GM23338 (cell line): Measurements from ENCODE around the gene EXOSC5. TPM values are rescaled to one million over a fixed set of nuclear protein-coding genes. Genes with fewer than 3 reads are reported as not detected.

Source experiments
- ATAC-seq: fragments of 200-7000 bp; cut with Tn5 transposase; 3 replicates; pipeline ENCODE4 v1.9.1; 2020
- DNase-seq: peaks from one replicate; pipeline ENCODE4 v3.0.0-alpha.2; 2015; ENCODE audit warnings: low spot score
- H2AFZ ChIP-seq: fragments of 200-600 bp; sonication (generic); 2 replicates; pipeline ENCODE4 v1.8.0; 2016; ENCODE audit warnings: antibody characterized with exemption, mild to moderate bottlenecking, moderate library complexity
- H3F3A ChIP-seq: fragments of 200-600 bp; sonication (generic); replicated peaks from 2 replicates; pipeline ENCODE4 v1.8.0; 2017; ENCODE audit warnings: antibody characterized with exemption, mixed run types, low read depth
- H3K27ac ChIP-seq: fragments of 200-600 bp; sonication (generic); 2 replicates; pipeline ENCODE4 v1.6.1; 2016; ENCODE audit warnings: low read depth
- H3K27me3 ChIP-seq: fragments of 200-600 bp; sonication (generic); 2 replicates; pipeline ENCODE4 v1.8.0; 2016; ENCODE audit warnings: mild to moderate bottlenecking, mixed run types, moderate library complexity; ENCODE audit not compliant: insufficient read depth
- H3K36me3 ChIP-seq: fragments of 200-600 bp; sonication (generic); 2 replicates; pipeline ENCODE4 v1.8.0; 2016; ENCODE audit warnings: mild to moderate bottlenecking; ENCODE audit not compliant: insufficient read depth
- H3K4me1 ChIP-seq: fragments of 200-600 bp; sonication (generic); 2 replicates; pipeline ENCODE4 v1.8.0; 2016; ENCODE audit warnings: mild to moderate bottlenecking, moderate library complexity; ENCODE audit not compliant: insufficient read depth
- H3K4me2 ChIP-seq: fragments of 200-600 bp; sonication (generic); 2 replicates; pipeline ENCODE4 v1.7.1; 2017; ENCODE audit warnings: mixed run types
- H3K4me3 ChIP-seq: fragments of 200-600 bp; sonication (generic); 2 replicates; pipeline ENCODE4 v1.6.1; 2016; ENCODE audit warnings: mixed run types
- H3K79me2 ChIP-seq: fragments of 200-600 bp; sonication (generic); replicated peaks from 2 replicates; pipeline ENCODE4 v1.8.0; 2017; ENCODE audit warnings: mild to moderate bottlenecking; ENCODE audit not compliant: insufficient read depth
- H3K9me2 ChIP-seq: fragments of 200-600 bp; sonication (generic); 2 replicates; pipeline ENCODE4 v1.8.0; 2017; ENCODE audit not compliant: insufficient read depth
- H4K20me1 ChIP-seq: fragments of 200-600 bp; sonication (generic); replicated peaks from 2 replicates; pipeline ENCODE4 v1.8.0; 2017; ENCODE audit warnings: mild to moderate bottlenecking; ENCODE audit not compliant: insufficient read depth
- H3K27ac Mint-ChIP-seq: 2 replicates; pipeline ENCODE4 v1.8.0; 2020; ENCODE audit warnings: inconsistent platforms, mild to moderate bottlenecking, moderate library complexity, mixed read lengths
- H3K27me3 Mint-ChIP-seq: 3 replicates; pipeline ENCODE4 v1.8.0; 2022; ENCODE audit warnings: low read depth, mild to moderate bottlenecking, moderate library complexity, mixed read lengths, inconsistent platforms; ENCODE audit not compliant: insufficient read depth, poor library complexity
- H3K36me3 Mint-ChIP-seq: 3 replicates; pipeline ENCODE4 v1.8.0; 2021; ENCODE audit warnings: low read depth, mild to moderate bottlenecking, inconsistent platforms, moderate library complexity, mixed read lengths
- H3K4me1 Mint-ChIP-seq: 3 replicates; pipeline ENCODE4 v1.8.0; 2020; ENCODE audit warnings: mild to moderate bottlenecking, inconsistent platforms, mixed read lengths
- H3K4me3 Mint-ChIP-seq: 3 replicates; pipeline ENCODE4 v1.8.0; 2021; ENCODE audit warnings: moderate library complexity, mild to moderate bottlenecking, inconsistent platforms, mixed read lengths
- H3K9me3 Mint-ChIP-seq: 3 replicates; pipeline ENCODE4 v1.8.0; 2020; ENCODE audit warnings: moderate library complexity, mild to moderate bottlenecking, inconsistent platforms, mixed read lengths
- ETS1 ChIP-seq: IDR thresholded peaks from 2 replicates; pipeline ENCODE4 v1.6.1; 2016; ENCODE audit warnings: antibody characterized with exemption
- JUNB ChIP-seq: IDR thresholded peaks from one replicate; pipeline ENCODE4 v1.6.1; 2016; ENCODE audit warnings: antibody characterized with exemption; ENCODE audit not compliant: unreplicated experiment
- NANOG ChIP-seq: IDR thresholded peaks from 2 replicates; pipeline ENCODE4 v1.6.1; 2016; ENCODE audit warnings: antibody characterized with exemption, borderline replicate concordance
- REST ChIP-seq: IDR thresholded peaks from one replicate; pipeline ENCODE4 v1.6.1; 2018; ENCODE audit warnings: antibody characterized with exemption; ENCODE audit not compliant: unreplicated experiment
- STAT1 ChIP-seq: IDR thresholded peaks from one replicate; pipeline ENCODE4 v1.6.1; 2016; ENCODE audit warnings: antibody characterized with exemption; ENCODE audit not compliant: unreplicated experiment
- ZNF114 ChIP-seq: fragments of 250-450 bp; sonication (Bioruptor Pico); IDR thresholded peaks from 2 replicates; pipeline ENCODE4 v1.5.0; 2020; ENCODE audit warnings: mild to moderate bottlenecking, moderate library complexity
- ZNF331 ChIP-seq: fragments of 250-450 bp; sonication (Bioruptor Pico); IDR thresholded peaks from 2 replicates; pipeline ENCODE4 v1.5.0; 2020; ENCODE audit warnings: low read depth, mild to moderate bottlenecking, moderate library complexity
- ZNF462 ChIP-seq: fragments of 250-450 bp; sonication (Bioruptor Pico); IDR thresholded peaks from 2 replicates; pipeline ENCODE4 v1.5.0; 2020; ENCODE audit warnings: mild to moderate bottlenecking, moderate library complexity
- polyA plus RNA-seq: library from polyadenylated mRNA; unstranded; fragments of >200 nt; fragmentation: Nextera tagmentation; extraction: Ambion mirVana; gene quantifications from 2 replicates; pipeline ENCODE4 v1.2.1, GENCODE V29; 2016
- total RNA-seq: library from RNA; depleted of rRNA; stranded (reverse); fragments of >200 nt; shearing (Covaris generic); gene quantifications from 2 replicates; pipeline ENCODE4 v1.2.3, GENCODE V29; 2014

Gene EXOSC5
- total and polyA plus RNA-seq, 2 experiments from 2014 or later: 65.1 to 125 TPM

- no peaks in the 10 kb centered on the region for H3K36me3 ChIP-seq
- peaks cover 6% of the 10 kb centered on the region for H3K27me3 Mint-ChIP-seq
- H3K9me3 Mint-ChIP-seq: no peaks in the 10 kb centered on the region; the same call in 2 of the 3 replicates
- 0 out of 2 replicates have a peak, but pooled peaks cover 7% of the 10 kb centered on the region for H3F3A ChIP-seq
- H3K4me2 ChIP-seq: no peak overlapping the region
- no peaks in the 10 kb centered on the region; the same call in none of the 2 replicates for H4K20me1 ChIP-seq
- no peak overlapping the region for H2AFZ ChIP-seq
- no peak overlapping the region for H3K27ac ChIP-seq
- no peaks in the 10 kb centered on the region for H3K27me3 ChIP-seq
- H3K79me2 ChIP-seq: peaks cover 9% of the 10 kb centered on the region
- H3K4me3 Mint-ChIP-seq: no peak overlapping the region; the same call in 2 of the 3 replicates
- H3K36me3 Mint-ChIP-seq: peaks cover 40% of the 10 kb centered on the region
- H3K4me3 ChIP-seq: no peak overlapping the region
- no peak for ATAC-seq
- TF ChIP-seq REST: no peak
- TF ChIP-seq JUNB: no peak
- TF ChIP-seq ZNF331 (CRISPR knock-in tag): no peak
- H3K4me1 Mint-ChIP-seq: peaks cover 5% of the 10 kb centered on the region; the same call in 2 of the 3 replicates
- DNase-seq: no peak
- H3K4me1 ChIP-seq: peaks cover 8% of the 10 kb centered on the region
- H3K27ac Mint-ChIP-seq: no peak overlapping the region
- no peaks in the 10 kb centered on the region for H3K9me2 ChIP-seq
Observed at GRCh38 chr19:41434450-41434849, 37.3 kb upstream of the EXOSC5 start.

- DNase-seq (no peak), ATAC-seq (no peak)
- H3K4me3 ChIP-seq: no peak overlapping the region
- no peak overlapping the region for H3K27ac ChIP-seq
- H3K4me2 ChIP-seq: no peak overlapping the region
- no peak overlapping the region for H2AFZ ChIP-seq
- H3K27me3 ChIP-seq: no peaks in the 10 kb centered on the region
- no peak overlapping the region for H3K27ac Mint-ChIP-seq
- H3K4me3 Mint-ChIP-seq: no peak overlapping the region
- no peaks in the 10 kb centered on the region for H3K36me3 ChIP-seq
- H3K9me3 Mint-ChIP-seq: no peaks in the 10 kb centered on the region; the same call in 2 of the 3 replicates
- H3K36me3 Mint-ChIP-seq: peaks cover 37% of the 10 kb centered on the region
- peaks cover 9% of the 10 kb centered on the region; the same call in 2 of the 3 replicates for H3K4me1 Mint-ChIP-seq
- H4K20me1 ChIP-seq: no peaks in the 10 kb centered on the region; the same call in none of the 2 replicates
- H3K9me2 ChIP-seq: no peaks in the 10 kb centered on the region
- peaks cover 11% of the 10 kb centered on the region for H3K27me3 Mint-ChIP-seq
- peaks cover 6% of the 10 kb centered on the region; the same call in 1 of the 2 replicates for H3K4me1 ChIP-seq
- 0 out of 2 replicates have a peak, but pooled peaks cover 10% of the 10 kb centered on the region for H3F3A ChIP-seq
- H3K79me2 ChIP-seq: 0 out of 2 replicates have a peak, but pooled peaks cover under 1% of the 10 kb centered on the region
- no peak for TF ChIP-seq STAT1
- TF ChIP-seq ZNF114: no peak
- TF ChIP-seq JUNB: no peak
- no peak for TF ChIP-seq ETS1
- TF ChIP-seq ZNF462: no peak
- no peak for TF ChIP-seq ZNF331 (CRISPR knock-in tag)
- TF ChIP-seq NANOG: no peak
Observed at GRCh38 chr19:41433171-41433570, 36.0 kb upstream of the EXOSC5 start.
